GM18867 (cell line): ENCODE measurements around the gene PLK5.

Source experiments
- ATAC-seq: cut with Tn5 transposase; IDR thresholded peaks from one replicate; pipeline ENCODE4 v1.9.1; 2021; ENCODE audit warnings: mild to moderate bottlenecking, moderate library complexity; ENCODE audit not compliant: unreplicated experiment

Gene PLK5

DNA sequence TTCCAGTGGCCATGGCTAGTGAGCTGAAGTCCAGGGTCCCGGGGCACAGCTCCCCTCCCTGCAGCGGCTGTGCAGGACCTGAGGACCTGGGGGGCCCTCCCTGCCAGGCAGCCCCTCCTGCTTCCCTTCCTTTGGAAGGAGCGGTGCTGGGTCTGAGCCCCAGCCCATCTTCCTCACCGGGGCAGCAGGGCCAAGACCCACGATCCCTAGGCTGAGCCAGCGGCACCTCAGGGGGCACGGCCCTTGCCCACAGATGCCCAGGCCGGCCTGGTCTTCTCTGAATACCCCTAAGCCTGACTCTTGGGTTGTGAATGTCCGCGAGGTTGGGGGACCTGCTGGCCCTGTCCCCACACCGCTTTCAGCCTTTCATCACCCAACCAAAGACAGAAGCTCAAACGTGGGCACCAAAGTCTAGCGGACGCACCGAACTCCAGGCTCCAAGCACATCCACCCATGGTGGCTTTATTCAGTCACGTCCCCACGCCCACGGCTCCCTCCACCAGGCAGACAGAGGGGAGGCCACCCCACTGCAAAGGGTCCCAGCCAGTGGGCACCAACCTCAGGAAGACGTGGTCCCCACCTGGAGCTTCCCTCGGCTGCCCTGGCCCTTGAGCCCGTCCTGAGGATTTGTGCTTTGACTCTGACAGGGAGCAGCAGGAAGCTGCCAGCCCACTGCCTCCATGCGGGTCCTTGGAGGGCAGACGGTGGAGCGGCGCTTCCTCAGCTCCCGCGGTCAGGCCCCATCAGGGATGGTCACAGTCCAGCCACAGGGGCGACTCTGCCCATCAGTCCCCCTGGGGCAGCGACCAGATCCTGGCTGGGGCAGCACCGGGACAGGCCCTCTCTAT, 52.6 kb downstream of the PLK5 start:
- ATAC-seq = no peak

- no peak for ATAC-seq
These were observed 53.4 kb downstream of the PLK5 start for GRCh38 chr19:1577090-1577928.

DNA sequence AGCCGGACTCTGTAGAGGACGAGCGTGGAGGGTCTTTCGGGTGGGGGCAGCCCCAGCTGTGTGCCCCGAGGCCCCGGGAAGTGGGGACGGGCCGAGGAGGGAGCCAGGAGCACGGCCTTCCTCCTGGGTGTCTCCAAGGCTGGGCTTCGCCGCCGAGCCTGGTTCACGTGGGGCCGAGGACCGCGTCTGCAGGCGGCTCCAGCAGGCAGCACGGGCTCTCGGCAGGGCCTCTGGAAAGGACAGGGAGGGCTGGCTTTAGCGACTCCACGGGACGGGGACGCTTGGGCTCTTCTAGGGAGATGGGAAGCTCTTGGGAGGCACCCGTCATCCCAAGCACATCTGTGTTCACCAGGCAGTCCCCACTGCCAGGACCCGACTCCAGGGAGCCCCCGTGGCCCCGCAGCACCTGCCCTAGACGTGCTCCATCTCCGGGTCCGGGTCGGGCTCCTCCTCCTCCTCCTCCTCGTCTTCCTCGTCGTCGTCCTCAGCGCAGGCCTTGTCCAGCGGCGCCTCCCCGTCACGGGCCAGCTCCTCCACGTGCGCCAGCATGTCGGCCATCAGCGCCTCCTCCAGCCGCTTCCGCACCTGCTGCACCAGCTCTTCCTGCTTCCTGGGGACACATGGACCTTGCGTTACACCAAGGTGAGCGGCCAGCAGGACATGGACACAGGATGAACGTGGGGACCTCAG, 54.2 kb downstream of the PLK5 start:
- ATAC-seq = no peak

DNA sequence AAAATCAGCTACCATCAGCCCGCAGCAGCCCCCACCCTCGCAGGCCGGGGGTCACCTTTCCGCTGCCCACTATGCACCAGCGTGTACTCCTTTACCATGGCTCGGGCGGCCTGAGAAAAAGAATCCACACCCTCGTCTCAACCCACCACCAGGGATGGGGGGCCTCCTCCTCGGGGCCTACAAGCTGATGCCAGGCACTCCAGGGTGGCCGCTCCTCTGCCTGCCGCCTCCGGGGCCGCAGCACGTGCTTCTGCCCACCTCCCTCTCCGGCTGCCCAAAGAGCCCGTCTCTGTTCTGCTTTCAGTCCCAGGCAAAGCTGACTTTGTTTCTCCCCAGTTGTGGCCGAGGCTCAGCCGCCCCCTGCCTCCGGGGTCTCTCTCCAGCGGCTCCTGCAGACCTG, 55.3 kb downstream of the PLK5 start:
- no peak for ATAC-seq

DNA sequence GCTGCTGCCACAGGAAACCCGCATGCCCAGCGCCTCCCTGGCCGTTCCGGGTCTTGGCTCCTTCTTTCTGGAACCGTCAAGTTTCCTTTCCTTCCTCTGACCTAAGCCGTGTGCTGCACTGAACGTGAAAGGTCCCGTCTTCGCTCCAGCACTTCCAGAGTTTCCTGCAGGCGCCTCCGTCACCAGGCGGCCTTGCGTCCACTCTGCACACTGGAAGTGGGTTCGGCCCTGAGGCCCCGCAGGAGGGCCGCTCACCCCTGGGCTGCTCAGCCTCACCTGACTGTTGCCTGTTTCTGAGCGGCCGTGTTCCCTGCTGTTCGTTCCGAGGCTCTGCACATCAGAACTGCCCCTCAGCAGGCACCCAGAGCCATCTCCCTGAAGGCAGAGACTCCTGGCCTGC, 56.5 kb downstream of the PLK5 start:
- ATAC-seq = no peak

DNA sequence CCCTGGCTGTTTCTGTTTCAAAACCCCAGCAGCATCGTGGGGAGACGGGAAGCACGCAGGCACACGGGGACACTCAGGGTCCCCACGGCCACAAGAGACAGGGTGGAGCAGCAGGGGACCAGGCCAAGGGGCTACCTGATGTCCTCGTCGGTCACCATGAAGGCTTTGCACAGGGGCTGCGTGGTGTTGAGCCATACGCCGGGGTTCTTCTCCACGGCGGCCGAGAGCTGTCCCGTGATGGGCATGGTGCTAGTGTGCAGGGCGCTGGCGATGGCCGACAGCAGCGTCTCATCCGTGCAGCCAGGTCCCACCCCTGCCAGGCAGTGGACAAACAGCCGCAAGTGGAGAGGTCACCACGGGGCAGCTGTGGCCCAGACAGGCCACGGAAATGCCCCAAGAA, 57.1 kb downstream of the PLK5 start:
- no peak for ATAC-seq

DNA sequence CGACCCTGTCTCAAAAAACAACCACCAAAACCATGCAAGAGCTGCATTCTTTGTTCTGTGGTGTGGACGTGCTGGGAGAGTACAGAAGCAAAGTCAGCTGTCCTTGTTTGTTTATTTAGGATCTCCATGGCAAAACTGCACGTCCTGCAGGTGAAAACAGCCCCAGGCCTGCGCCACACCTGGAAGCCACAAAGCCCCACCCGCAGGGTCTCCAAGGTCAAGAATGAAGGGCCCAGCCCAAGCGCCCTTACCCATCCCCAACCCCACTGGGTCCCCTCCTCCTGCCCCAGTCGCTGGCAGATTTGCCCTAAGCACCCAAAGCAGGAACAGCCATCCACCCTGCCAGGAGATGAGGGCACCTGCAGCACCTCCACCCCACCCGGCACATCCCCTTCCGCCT, 58.3 kb downstream of the PLK5 start:
- ATAC-seq = no peak

DNA sequence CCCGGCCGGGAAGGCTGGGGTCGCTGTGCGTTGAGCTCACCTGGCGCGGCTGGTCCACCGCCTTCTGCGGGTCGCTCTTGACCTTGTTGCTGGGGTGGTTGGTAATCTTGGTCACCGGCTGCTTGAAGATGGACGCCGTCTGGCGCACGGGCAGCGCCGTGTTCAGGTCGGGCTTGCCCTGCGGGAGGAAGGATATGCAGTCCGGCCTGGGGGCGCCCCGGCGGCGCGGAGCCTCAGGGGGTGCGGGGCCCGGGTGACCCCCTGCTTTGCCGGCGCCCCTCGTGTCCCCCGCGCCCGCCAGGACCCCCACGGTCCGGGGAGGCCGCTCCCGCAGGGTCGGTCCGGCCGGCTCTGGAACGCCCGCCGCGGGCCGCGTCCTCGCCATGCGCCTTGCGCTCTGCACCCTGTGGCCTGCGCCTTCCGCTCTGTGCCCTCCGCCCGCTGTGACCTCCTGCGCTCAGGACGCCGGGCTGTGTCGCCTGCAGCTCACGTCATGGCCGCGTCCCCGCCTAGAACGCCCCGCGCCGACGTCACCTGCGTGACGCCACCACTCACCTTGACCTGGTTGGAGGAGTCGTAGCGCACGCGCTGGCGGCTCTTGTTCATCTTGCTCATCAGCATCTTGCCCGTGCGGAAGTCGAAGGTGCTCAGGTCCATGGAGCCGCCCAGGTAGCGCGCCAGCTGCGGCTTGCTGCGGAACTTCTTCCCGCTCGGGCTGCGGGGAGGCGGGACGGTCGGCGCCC, 60.8 kb downstream of the PLK5 start:
- ATAC-seq = no peak

DNA sequence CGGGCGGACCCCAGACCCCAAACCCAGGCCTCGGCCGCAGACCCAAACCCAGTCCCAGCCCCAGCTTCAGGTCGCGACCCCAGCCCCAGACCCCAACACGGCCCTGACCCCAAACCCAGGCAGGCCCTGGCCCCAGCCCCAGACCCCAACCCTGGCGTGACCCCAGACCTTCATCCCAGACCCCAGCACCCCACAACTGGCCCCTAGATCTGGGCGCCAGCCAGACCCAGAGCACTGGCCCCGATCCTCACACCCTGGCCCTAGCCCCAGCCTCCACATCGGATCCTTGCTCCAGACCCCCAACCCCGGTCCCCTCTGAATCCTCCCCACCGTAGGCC, 61.3 kb downstream of the PLK5 start:
- no peak for ATAC-seq
